H1 (cell line): ENCODE measurements around the gene SH2B3. TPM values are rescaled to one million over a fixed set of nuclear protein-coding genes. Genes with fewer than 3 reads are reported as not detected.

Source experiments
- CTCF ChIA-PET: fragments of 300-600 bp; sonication (Branson Sonifier 250); formaldehyde crosslinking; loops from one replicate; lab custom pipeline; 2021; ENCODE audit not compliant: partially characterized antibody; lab: Charles Lee
- POLR2A ChIA-PET: fragments of 300-600 bp; sonication (Branson Sonifier 250); formaldehyde crosslinking; loops from one replicate; lab custom pipeline; 2021; ENCODE audit warnings: inconsistent platforms; ENCODE audit not compliant: partially characterized antibody; lab: Charles Lee
- DNase-seq, 2 experiments: peaks; one replicate each; pipeline versions ENCODE4 v3.0.0 to v3.0.0-alpha.2; 2010 to 2022; ENCODE audit warnings: low spot score in 2 of 2, low read depth in 1 of 2, mixed read lengths in 1 of 2
- FAIRE-seq: peaks from 2 replicates; lab custom pipeline; 2011; peaks lifted over from hg19 to GRCh38; lab: Jason Lieb, UNC
- H2AFZ ChIP-seq: 2 replicates; pipeline ENCODE4 v1.8.1; 2012; ENCODE audit warnings: low read length, inconsistent platforms
- H2AK5ac ChIP-seq: 2 replicates; pipeline ENCODE4 v1.6.1; 2013; ENCODE audit warnings: low read depth, low read length
- H2BK120ac ChIP-seq: replicated peaks from 2 replicates; pipeline ENCODE3; 2013; ENCODE audit warnings: low read depth, low read length, inconsistent platforms
- H2BK12ac ChIP-seq: 2 replicates; pipeline ENCODE4 v1.6.1; 2013; ENCODE audit warnings: low read depth, low read length
- H2BK15ac ChIP-seq: 2 replicates; pipeline ENCODE4 v1.6.1; 2013; ENCODE audit warnings: low read length
- H2BK20ac ChIP-seq: 2 replicates; pipeline ENCODE4 v1.6.1; 2013; ENCODE audit warnings: low read length
- H2BK5ac ChIP-seq: 2 replicates; pipeline ENCODE4 v1.6.1; 2013; ENCODE audit warnings: low read depth, low read length
- H3K14ac ChIP-seq: 2 replicates; pipeline ENCODE4 v1.6.1; 2013; ENCODE audit warnings: inconsistent platforms; ENCODE audit not compliant: insufficient read length
- H3K18ac ChIP-seq: 2 replicates; pipeline ENCODE4 v1.6.1; 2013; ENCODE audit warnings: low read length; ENCODE audit errors: extremely low read depth
- H3K23ac ChIP-seq: 2 replicates; pipeline ENCODE4 v1.6.1; 2013; ENCODE audit warnings: inconsistent platforms; ENCODE audit not compliant: insufficient read length
- H3K23me2 ChIP-seq: 2 replicates; pipeline ENCODE4 v1.6.1; 2013; ENCODE audit warnings: low read depth, low read length
- H3K27ac ChIP-seq: 2 replicates; pipeline ENCODE4 v1.6.1; 2011; ENCODE audit warnings: low read depth, low read length, inconsistent platforms
- H3K27me3 ChIP-seq, 4 experiments: replicated peaks in 1 of 4; 1 replicate in 1 of 4; 2 replicates in 3 of 4; pipeline versions ENCODE4 v1.6.1 to v1.8.1; 2011 to 2013; ENCODE audit warnings: low read length in 3 of 4, mild to moderate bottlenecking in 3 of 4, inconsistent platforms in 2 of 4, mixed read lengths in 2 of 4, moderate library complexity in 1 of 4; ENCODE audit not compliant: control insufficient read depth in 3 of 4, insufficient read depth in 3 of 4; ENCODE audit errors: extremely low read depth in 1 of 4
- H3K36me3 ChIP-seq, 4 experiments: 2 replicates each; pipeline versions ENCODE4 v1.6.1 to v1.8.1; 2011 to 2013; ENCODE audit warnings: mild to moderate bottlenecking in 4 of 4, low read length in 3 of 4, moderate library complexity in 2 of 4, control low read depth in 1 of 4, inconsistent platforms in 1 of 4; ENCODE audit not compliant: insufficient read depth in 4 of 4, control insufficient read depth in 2 of 4
- H3K4ac ChIP-seq: replicated peaks from 2 replicates; pipeline ENCODE3; 2013; ENCODE audit warnings: low read length, low read depth, mixed read lengths, inconsistent platforms; ENCODE audit not compliant: insufficient read length
- H3K4me1 ChIP-seq, 4 experiments: replicated peaks in 1 of 4; 1 replicate in 1 of 4; 2 replicates in 3 of 4; pipeline versions ENCODE4 v1.6.1 to v1.8.1; 2011 to 2013; ENCODE audit warnings: low read length in 3 of 4, inconsistent platforms in 2 of 4, mixed read lengths in 1 of 4; ENCODE audit not compliant: insufficient read depth in 4 of 4, control insufficient read depth in 3 of 4
- H3K4me2 ChIP-seq, 2 experiments: 2 replicates each; pipeline versions ENCODE4 v1.6.1 to v1.8.1; 2011 to 2013; ENCODE audit warnings: low read depth in 2 of 2, low read length in 2 of 2, control low read depth in 1 of 2, inconsistent platforms in 1 of 2, mild to moderate bottlenecking in 1 of 2; ENCODE audit not compliant: insufficient read depth in 1 of 2
- H3K4me3 ChIP-seq, 4 experiments: fragments of 200-600, 300-600 bp in 1 of 4; sonication (generic), shearing (Covaris generic), sonication (Bioruptor Twin) in 1 of 4; 2 replicates each; pipeline versions ENCODE4 v1.5.1 to v1.8.1; 2011 to 2016; ENCODE audit warnings: low read length in 4 of 4, low read depth in 3 of 4, control low read depth in 2 of 4, inconsistent platforms in 2 of 4, mild to moderate bottlenecking in 2 of 4, mixed read lengths in 1 of 4, moderate library complexity in 1 of 4; ENCODE audit not compliant: insufficient read depth in 2 of 4; ENCODE audit errors: extremely low read depth in 1 of 4
- H3K56ac ChIP-seq: replicated peaks from 2 replicates; pipeline ENCODE3; 2013; ENCODE audit warnings: low read depth, mild to moderate bottlenecking, mixed read lengths, low read length, inconsistent platforms; ENCODE audit not compliant: insufficient read length
- H3K79me1 ChIP-seq: 2 replicates; pipeline ENCODE4 v1.6.1; 2013; ENCODE audit warnings: low read depth, low read length, control low read depth
- H3K79me2 ChIP-seq, 2 experiments: 2 replicates each; pipeline versions ENCODE4 v1.6.1 to v1.8.1; 2012 to 2013; ENCODE audit warnings: low read length in 2 of 2, mild to moderate bottlenecking in 2 of 2, inconsistent platforms in 1 of 2; ENCODE audit not compliant: insufficient read depth in 2 of 2, control insufficient read depth in 1 of 2
- H3K9ac ChIP-seq, 4 experiments: replicated peaks in 1 of 4; 1 replicate in 1 of 4; 2 replicates in 3 of 4; pipeline versions ENCODE4 v1.6.1 to v1.8.1; 2011 to 2013; ENCODE audit warnings: low read depth in 3 of 4, low read length in 3 of 4, control low read depth in 2 of 4, mild to moderate bottlenecking in 2 of 4, moderate library complexity in 2 of 4, inconsistent platforms in 1 of 4; ENCODE audit errors: extremely low read depth in 1 of 4
- H3K9me3 ChIP-seq, 2 experiments: 2 replicates each; pipeline versions ENCODE4 v1.6.1 to v1.8.1; 2012 to 2013; ENCODE audit warnings: mild to moderate bottlenecking in 2 of 2, moderate library complexity in 2 of 2, control low read depth in 1 of 2, inconsistent platforms in 1 of 2, low read depth in 1 of 2, low read length in 1 of 2, mixed read lengths in 1 of 2; ENCODE audit not compliant: insufficient read depth in 2 of 2
- H4K20me1 ChIP-seq, 2 experiments: replicated peaks in 1 of 2; 2 replicates each; pipeline versions ENCODE3 to v1.8.1; 2011 to 2013; ENCODE audit warnings: inconsistent platforms in 2 of 2, low read length in 2 of 2, mild to moderate bottlenecking in 1 of 2; ENCODE audit not compliant: insufficient read depth in 2 of 2, control insufficient read depth in 1 of 2
- H4K5ac ChIP-seq: 2 replicates; pipeline ENCODE4 v1.6.1; 2013; ENCODE audit warnings: low read length, low read depth, mixed read lengths, inconsistent platforms; ENCODE audit not compliant: insufficient read length
- H4K8ac ChIP-seq: 2 replicates; pipeline ENCODE4 v1.8.0; 2013; ENCODE audit warnings: mild to moderate bottlenecking, moderate library complexity, low read length, inconsistent platforms; ENCODE audit not compliant: insufficient read depth; ENCODE audit errors: extremely low read depth
- H4K91ac ChIP-seq: replicated peaks from 2 replicates; pipeline ENCODE3; 2013; ENCODE audit warnings: low read length, mixed read lengths, inconsistent platforms; ENCODE audit not compliant: insufficient read length
- CHD2 ChIP-seq: IDR thresholded peaks from 2 replicates; pipeline ENCODE4 v1.6.1; 2012; ENCODE audit warnings: low read length, improper control_type of control experiment
- MAFK ChIP-seq: IDR thresholded peaks from 2 replicates; pipeline ENCODE4 v1.6.1; 2012; ENCODE audit warnings: low read depth, mild to moderate bottlenecking, improper control_type of control experiment, low read length
- POLR2A ChIP-seq, 2 experiments: IDR thresholded peaks; 1 replicate in 1 of 2; 2 replicates in 1 of 2; pipeline ENCODE4 v1.6.1; 2011; ENCODE audit warnings: low read depth in 2 of 2, low read length in 2 of 2, mild to moderate bottlenecking in 2 of 2; ENCODE audit errors: control extremely low read depth in 1 of 2
- POU5F1 ChIP-seq: IDR thresholded peaks from 2 replicates; pipeline ENCODE4 v1.6.1; 2011; ENCODE audit warnings: low read depth, mild to moderate bottlenecking, low read length, moderate library complexity
- SIRT6 ChIP-seq: IDR thresholded peaks from one replicate; pipeline ENCODE4 v1.7.1; 2012; ENCODE audit warnings: low read length, inconsistent platforms
- SUZ12 ChIP-seq: fragments of 200-600 bp; sonication (generic); IDR thresholded peaks from 2 replicates; pipeline ENCODE4 v1.6.1; 2012; ENCODE audit warnings: mild to moderate bottlenecking, inconsistent platforms, low read length, moderate library complexity, mixed read lengths
- TAF1 ChIP-seq: IDR thresholded peaks from 2 replicates; pipeline ENCODE4 v1.6.1; 2011; ENCODE audit warnings: mild to moderate bottlenecking, low read depth, low read length
- WGBS, 2 experiments: shearing (Covaris generic) in 1 of 2; methylation state at CpG; one replicate each; pipeline versions ENCODE4 v1.1.6 to v1.1.7; 2013 to 2015; ENCODE audit warnings: low lambda C conversion rate in 2 of 2, mixed read lengths in 2 of 2, inconsistent platforms in 1 of 2, low coverage in 1 of 2, missing lambda C conversion rate in 1 of 2; ENCODE audit not compliant: insufficient replicate concordance in 2 of 2, insufficient coverage in 1 of 2, insufficient read length in 1 of 2; ENCODE audit errors: extremely low coverage in 1 of 2, missing lambda C conversion rate in 1 of 2; 5-methylcytosine and 5-hydroxymethylcytosine counted together
- polyA plus RNA-seq, 7 experiments: library from polyadenylated mRNA; depleted of rRNA in 3 of 7; stranded (reverse) in 5 of 7; unstranded in 2 of 7; fragments of >200 nt in 5 of 7; fragments of 200-250 nt in 2 of 7; gene quantifications; 1 replicate in 5 of 7; 2 replicates in 1 of 7; 4 replicates in 1 of 7; pipeline versions ENCODE4 v1.2.1 to v1.2.3, GENCODE V29; 2011 to 2013; ENCODE audit warnings: missing spikeins in 2 of 7, mixed read lengths in 2 of 7
- total RNA-seq: library from RNA; stranded (reverse); fragmentation: NEBNext Ultra II Directional; extraction: Animal tissue kit (Norgen Biotek cat#: 25700); gene quantifications from 2 replicates; pipeline ENCODE4 v1.2.1, GENCODE V29; 2021

Gene SH2B3
- total and polyA plus RNA-seq, 2 of the 8 experiments (the other 6 are each of a cell fraction or from before 2014, with no cell fraction given): 20.8 to 34.1 TPM

DNA sequence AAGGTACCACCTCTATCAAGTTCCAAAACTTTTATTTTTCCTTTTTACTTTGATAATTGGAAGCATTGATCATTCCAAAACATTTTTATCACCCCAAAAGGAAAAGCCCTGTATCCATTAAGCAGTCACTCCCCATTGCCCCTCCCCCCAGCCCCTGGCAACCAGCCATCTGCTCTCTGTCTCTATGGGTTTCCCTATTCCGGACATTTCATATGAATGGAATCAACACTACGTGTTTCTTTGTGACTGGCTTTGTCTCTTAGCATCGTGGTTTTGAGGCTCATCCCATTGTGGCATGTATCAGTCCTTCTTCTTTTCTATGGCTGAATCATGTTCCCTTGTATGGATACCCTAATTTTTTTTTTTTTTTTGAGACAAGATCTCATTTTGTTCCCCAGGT is 18.8 kb upstream of the SH2B3 start:
- Histone ChIP-seq H2AFZ (no peak overlapping the region), H3K27ac (no peak overlapping the region), H2BK12ac (no peak overlapping the region), H3K4ac (no peak overlapping the region), H3K4me2 (no peak overlapping the region), H4K5ac (no peak overlapping the region), H2BK5ac (no peak overlapping the region), H2AK5ac (no peak overlapping the region), H3K14ac (no peak overlapping the region), H3K9ac (no peak overlapping the region), H3K27me3 (no peaks in the 10 kb centered on the region; a peak in 1 of 7 replicates), H3K36me3 (no peaks in the 10 kb centered on the region), H4K8ac (no peak overlapping the region), H2BK15ac (no peak overlapping the region), H3K4me3 (no peak overlapping the region), H4K20me1 (no peaks in the 10 kb centered on the region), H3K56ac (no peak overlapping the region), H3K23me2 (no peaks in the 10 kb centered on the region), H3K23ac (no peak overlapping the region), H2BK120ac (no peak overlapping the region), H4K91ac (no peak overlapping the region), H3K79me2 (no peaks in the 10 kb centered on the region), H3K4me1 (no peaks in the 10 kb centered on the region), H3K9me3 (no peaks in the 10 kb centered on the region), H3K79me1 (no peaks in the 10 kb centered on the region), H2BK20ac (no peak overlapping the region), H3K18ac (no peak overlapping the region)
- POLR2A ChIA-PET: interaction anchor here (1.0 to 5.4 kb wide), 2 partner anchors 18 kb away, joined by 3 to 25 read pairs; partner anchors contain the start of genes PHETA1 and SH2B3
- CTCF ChIA-PET: interaction anchor here (7.2 kb wide), 1 partner anchor 10 kb away, joined by 50 read pairs; no protein-coding TSS in a partner anchor
- no peak for FAIRE-seq
- WGBS, 2 experiments: 74% methylated on average over 3 of the region's 3 CpGs; no CpG with 5 or more reads in 1 of the 2 experiments
- no peak for DNase-seq
- TF ChIP-seq CHD2 (no peak), MAFK (no peak), POU5F1 (no peak), POLR2A (IDR thresholded peaks at IDR 0.05; ENCODE audit: control extremely low read depth in 1 of 2, low read depth in 2 of 2, low read length in 2 of 2) (no peak), TAF1 (no peak), SIRT6 (no peak), SUZ12 (no peak)
